HG02763 (cell line): ENCODE data around the gene UFSP1.
"Not testable (repeated sequence)": the region's sequence is repeated elsewhere in the genome, so short reads cannot be mapped to it uniquely, and the experiment has no call there.

Source experiments
- ATAC-seq: cut with Tn5 transposase; IDR thresholded peaks from one replicate; pipeline ENCODE4 v1.9.1; 2021; ENCODE audit warnings: mild to moderate bottlenecking, moderate library complexity; ENCODE audit not compliant: unreplicated experiment

Gene UFSP1

GRCh38 chr7:100861616-100861985, 27.9 kb downstream of the UFSP1 start:
- ATAC-seq = no peak

- ATAC-seq = no peak
Observed at GRCh38 chr7:100860702-100861615, 28.6 kb downstream of the UFSP1 start.

GRCh38 chr7:100859856-100860255, 29.7 kb downstream of the UFSP1 start:
- no peak for ATAC-seq

GRCh38 chr7:100856871-100857282, 32.6 kb downstream of the UFSP1 start:
- ATAC-seq = no peak

GRCh38 chr7:100855515-100855914, 34.0 kb downstream of the UFSP1 start:
- no peak for ATAC-seq

- not testable (repeated sequence) for ATAC-seq
Observed at GRCh38 chr7:100854899-100855298, 34.6 kb downstream of the UFSP1 start.

DNA sequence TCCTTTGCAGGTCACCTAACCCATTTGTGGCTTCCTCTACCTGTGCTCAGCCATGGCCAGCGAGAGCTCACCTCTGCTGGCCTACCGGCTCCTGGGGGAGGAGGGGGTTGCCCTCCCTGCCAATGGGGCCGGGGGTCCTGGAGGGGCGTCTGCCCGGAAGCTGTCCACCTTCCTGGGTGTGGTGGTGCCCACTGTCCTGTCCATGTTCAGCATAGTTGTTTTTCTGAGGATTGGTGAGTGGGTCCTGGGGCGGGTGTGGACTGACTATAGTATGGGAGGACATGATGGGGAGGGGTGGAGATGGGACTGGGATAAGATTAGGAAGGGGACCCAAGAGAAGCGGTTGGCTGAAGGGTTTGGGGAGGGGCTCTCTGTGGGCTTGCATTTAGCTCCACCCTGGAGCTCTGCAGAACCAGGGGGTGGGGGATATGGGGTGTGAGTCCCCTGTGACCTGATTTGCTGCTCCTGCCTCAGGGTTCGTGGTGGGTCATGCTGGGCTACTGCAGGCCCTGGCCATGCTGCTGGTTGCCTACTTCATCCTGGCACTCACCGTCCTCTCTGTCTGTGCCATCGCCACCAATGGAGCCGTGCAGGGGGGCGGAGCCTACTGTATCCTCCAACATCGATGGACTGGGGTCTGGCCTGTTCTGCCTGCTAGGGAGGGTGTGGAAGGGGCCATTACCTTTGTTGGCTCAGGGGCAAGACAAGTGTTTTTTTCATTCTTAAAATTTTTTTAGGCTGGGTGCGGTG, 35.2 kb downstream of the UFSP1 start:
- ATAC-seq = no peak

GRCh38 chr7:100852048-100852872, 37.3 kb downstream of the UFSP1 start, which contains the start of gene SLC12A9:
SLC12A9 (plus strand) TSS chr7:100852713; CDS start chr7:100854198, 1,485 bp downstream.
- peak; percentile 92 for ATAC-seq

DNA sequence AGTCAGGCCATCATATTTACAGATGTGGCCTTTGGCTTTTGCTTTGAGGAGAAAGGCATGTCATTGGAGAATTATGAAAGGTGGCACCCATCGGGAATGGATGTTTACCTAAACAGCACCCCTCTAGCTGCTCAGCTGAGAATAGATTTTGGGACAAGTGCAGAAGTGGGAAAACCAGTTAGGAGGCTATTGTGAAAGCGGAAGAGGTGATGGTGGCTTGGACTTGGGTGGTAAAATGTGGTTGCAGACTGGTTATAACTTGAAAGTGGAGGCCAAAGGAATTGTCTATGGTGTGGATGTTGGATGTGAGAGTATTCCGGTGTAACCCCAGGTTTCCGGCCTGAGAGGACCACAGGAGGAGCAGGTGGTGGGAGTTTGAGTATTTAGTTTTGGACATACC, 42.2 kb downstream of the UFSP1 start:
- no peak for ATAC-seq

- ATAC-seq = no peak
Observed at GRCh38 chr7:100840470-100841100, 48.9 kb downstream of the UFSP1 start.

DNA sequence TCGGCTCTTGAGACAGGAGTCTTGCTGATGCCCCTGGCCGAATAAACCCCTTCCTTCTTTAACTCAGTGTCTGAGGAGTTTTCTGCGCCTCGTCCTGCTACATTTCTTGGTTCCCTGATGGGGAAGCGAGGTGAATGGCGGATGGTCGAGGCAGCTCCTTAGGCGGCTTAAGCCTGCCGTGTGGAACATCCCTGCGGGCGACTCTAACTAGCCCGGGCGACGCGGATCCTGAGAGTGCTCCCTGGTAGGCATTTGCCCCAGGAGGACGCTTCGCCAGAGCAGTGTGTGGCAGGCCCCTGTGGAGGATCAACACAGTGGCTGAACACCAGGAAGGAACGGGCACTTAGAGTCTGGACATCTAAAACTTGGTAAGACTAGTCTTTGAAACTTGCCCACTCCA, 50.2 kb downstream of the UFSP1 start:
- no peak for ATAC-seq
